B cell (primary cell): ENCODE data around the gene GABRB2. TPM values are rescaled to one million over a fixed set of nuclear protein-coding genes. Genes with fewer than 3 reads are reported as not detected.

Experiments
- ATAC-seq: fragments of 200-7000 bp; cut with Tn5 transposase; one replicate; pipeline ENCODE4 v1.10.0; 2021; ENCODE audit warnings: low read depth, mild to moderate bottlenecking, moderate number of reproducible peaks, moderate library complexity
- CTCF ChIA-PET: fragments of 350-600 bp; sonication (Branson Sonifier 250); formaldehyde crosslinking; loops from one replicate; lab custom pipeline; 2021; ENCODE audit warnings: antibody characterized with exemption, inconsistent platforms; lab: Charles Lee
- POLR2A ChIA-PET: fragments of 350-600 bp; sonication (Branson Sonifier 250); formaldehyde crosslinking; loops from one replicate; lab custom pipeline; 2021; ENCODE audit warnings: antibody characterized with exemption; lab: Charles Lee
- DNase-seq: peaks from one replicate; pipeline ENCODE4 v3.0.0; 2013
- H2AFZ ChIP-seq: 2 replicates; pipeline ENCODE4 v1.6.1; 2012; ENCODE audit warnings: mild to moderate bottlenecking, low read depth, low read length; ENCODE audit not compliant: insufficient read depth, poor library complexity, severe bottlenecking
- H3K27ac ChIP-seq, 2 donors: 1 replicate in 1 of 2; 2 replicates in 1 of 2; pipeline ENCODE4 v1.5.1; 2012 to 2013; ENCODE audit warnings: low read length in 2 of 2, mild to moderate bottlenecking in 2 of 2, moderate library complexity in 1 of 2
- H3K27me3 ChIP-seq, 4 experiments: fragments of 200-600 bp in 1 of 4; sonication (generic) in 1 of 4; replicated peaks in 1 of 4; 1 replicate in 2 of 4; 2 replicates in 2 of 4; pipeline versions ENCODE4 v1.6.1 to v1.7.0; 2013 to 2016; ENCODE audit warnings: low read length in 3 of 4, mild to moderate bottlenecking in 2 of 4, mixed read lengths in 1 of 4, moderate library complexity in 1 of 4; ENCODE audit not compliant: insufficient read depth in 4 of 4, control insufficient read depth in 3 of 4; ENCODE audit errors: control extremely low read depth in 1 of 4
- H3K36me3 ChIP-seq, 2 experiments: replicated peaks in 1 of 2; 1 replicate in 1 of 2; 2 replicates in 1 of 2; pipeline versions ENCODE4 v1.6.1 to v1.7.1; 2013; ENCODE audit warnings: low read length in 1 of 2; ENCODE audit not compliant: insufficient read depth in 2 of 2, control insufficient read depth in 1 of 2; ENCODE audit errors: control extremely low read depth in 1 of 2, extremely low read depth in 1 of 2
- H3K4me1 ChIP-seq, 2 donors: fragments of 200-600 bp in 1 of 2; sonication (generic) in 1 of 2; 1 replicate in 1 of 2; 2 replicates in 1 of 2; pipeline versions ENCODE4 v1.5.1 to v1.6.1; 2013 to 2017; ENCODE audit warnings: low read length in 2 of 2; ENCODE audit not compliant: control insufficient read depth in 2 of 2, insufficient read depth in 2 of 2
- H3K4me2 ChIP-seq: replicated peaks from 2 replicates; pipeline ENCODE3; 2012; ENCODE audit warnings: mild to moderate bottlenecking, low read depth, low read length; ENCODE audit not compliant: poor library complexity, severe bottlenecking
- H3K4me3 ChIP-seq, 5 experiments: fragments of 200-600 bp in 1 of 5; sonication (generic) in 1 of 5; 1 replicate in 3 of 5; 2 replicates in 2 of 5; pipeline versions ENCODE4 v1.5.1 to v1.7.0; 2011 to 2016; ENCODE audit warnings: low read length in 4 of 5, mild to moderate bottlenecking in 4 of 5, low read depth in 2 of 5, control low read depth in 1 of 5, moderate library complexity in 1 of 5; ENCODE audit not compliant: insufficient read depth in 1 of 5; ENCODE audit errors: control extremely low read depth in 1 of 5, extremely low read depth in 1 of 5
- H3K79me2 ChIP-seq: fragments of 200-600 bp; sonication (generic); one replicate; pipeline ENCODE4 v1.6.0; 2016; ENCODE audit warnings: low read length; ENCODE audit not compliant: control insufficient read depth, insufficient read depth
- H3K9ac ChIP-seq: fragments of 200-600 bp; sonication (generic); 2 replicates; pipeline ENCODE4 v1.6.1; 2017; ENCODE audit warnings: mild to moderate bottlenecking, low read length, moderate library complexity
- H3K9me3 ChIP-seq, 3 donors: one replicate each; pipeline versions ENCODE4 v1.6.1 to v1.7.1; 2013; ENCODE audit warnings: low read length in 2 of 3; ENCODE audit not compliant: control insufficient read depth in 2 of 3, insufficient read depth in 1 of 3; ENCODE audit errors: control extremely low read depth in 1 of 3
- H4K20me1 ChIP-seq: 2 replicates; pipeline ENCODE4 v1.6.0; 2012; ENCODE audit warnings: mild to moderate bottlenecking, low read length; ENCODE audit not compliant: insufficient read depth, control insufficient read depth, poor library complexity, severe bottlenecking
- H3K27ac Mint-ChIP-seq: one replicate; pipeline ENCODE4 v1.8.0; 2021; ENCODE audit warnings: mixed read lengths
- H3K27me3 Mint-ChIP-seq: one replicate; pipeline ENCODE4 v1.8.0; 2021; ENCODE audit warnings: mixed read lengths
- H3K4me1 Mint-ChIP-seq: one replicate; pipeline ENCODE4 v1.8.0; 2021; ENCODE audit warnings: mixed read lengths
- H3K4me3 Mint-ChIP-seq: one replicate; pipeline ENCODE4 v1.8.0; 2021; ENCODE audit warnings: mixed read lengths
- H3K9me3 Mint-ChIP-seq: one replicate; pipeline ENCODE4 v1.8.0; 2022; ENCODE audit warnings: mixed read lengths; ENCODE audit not compliant: insufficient read depth
- EZH2 ChIP-seq: IDR thresholded peaks from 2 replicates; pipeline ENCODE4 v1.6.1; 2012; ENCODE audit warnings: borderline replicate concordance, low read depth, mild to moderate bottlenecking, moderate library complexity, low read length; ENCODE audit not compliant: insufficient read depth, poor library complexity, severe bottlenecking
- WGBS: methylation state at CpG from one replicate; pipeline ENCODE4 v1.1.5; 2013; ENCODE audit warnings: missing lambda C conversion rate; ENCODE audit not compliant: insufficient coverage; 5-methylcytosine and 5-hydroxymethylcytosine counted together
- intact Hi-C: fragments of 100-400 bp; cut with micrococcal nuclease; formaldehyde crosslinking; loops from one replicate; pipeline ENCODE4 v1.10.0; 2022
- polyA plus RNA-seq: library from polyadenylated mRNA; depleted of rRNA; stranded (reverse); fragments of >200 nt; gene quantifications from 2 replicates; pipeline ENCODE4 v1.2.3, GENCODE V29; 2012
- total RNA-seq, 2 donors: library from RNA; stranded (reverse); fragments of 120-200 nt in 1 of 2; gene quantifications; 1 replicate in 1 of 2; 2 replicates in 1 of 2; pipeline versions ENCODE4 v1.2.3 to v1.2.4, GENCODE V29; 2013 to 2022
- TF ChIP-seq, protein P1 (sequence below): fragments of 200-600 bp; IDR thresholded peaks from one replicate; pipeline ENCODE4 v1.8.0; 2022; ENCODE audit warnings: antibody characterized with exemption, mild to moderate bottlenecking

The GABRB2 gene
- total and polyA plus RNA-seq, 2 donors (not counting 1 experiment from before 2014, with no cell fraction given) = 0.15 to 0.16 TPM

DNA sequence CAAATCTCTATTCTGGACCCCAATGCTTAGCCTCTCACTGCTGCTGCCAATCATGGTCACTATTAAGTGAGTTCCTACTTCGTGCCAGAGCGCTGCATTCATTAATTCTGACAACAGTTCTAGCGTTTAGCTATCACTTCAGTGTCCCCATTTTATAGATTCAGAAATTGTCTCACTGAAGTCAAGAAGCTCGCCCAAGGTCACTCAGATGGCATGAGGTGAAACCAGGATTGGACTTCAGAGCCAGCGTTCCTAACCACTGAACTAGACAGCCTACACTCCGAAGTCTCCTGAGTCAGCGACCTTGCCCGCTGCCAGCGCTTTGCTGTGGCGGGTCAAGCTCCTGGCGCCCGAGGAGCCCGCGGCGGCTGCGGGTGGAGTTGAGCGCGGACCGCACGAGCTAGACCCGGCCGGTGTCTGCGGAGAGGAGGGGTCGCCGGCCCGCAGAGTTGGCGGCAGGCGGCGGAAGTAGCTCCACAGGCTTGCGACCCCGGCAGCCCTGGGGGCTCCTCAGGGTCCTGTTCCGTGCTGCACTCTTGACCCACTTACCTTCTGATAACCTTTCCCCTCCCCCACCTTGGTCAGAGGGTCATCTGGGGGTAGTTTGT lies 2.1 kb upstream of the GABRB2 start:
- no peak for TF ChIP-seq EZH2
- TF ChIP-seq, protein P1, sequence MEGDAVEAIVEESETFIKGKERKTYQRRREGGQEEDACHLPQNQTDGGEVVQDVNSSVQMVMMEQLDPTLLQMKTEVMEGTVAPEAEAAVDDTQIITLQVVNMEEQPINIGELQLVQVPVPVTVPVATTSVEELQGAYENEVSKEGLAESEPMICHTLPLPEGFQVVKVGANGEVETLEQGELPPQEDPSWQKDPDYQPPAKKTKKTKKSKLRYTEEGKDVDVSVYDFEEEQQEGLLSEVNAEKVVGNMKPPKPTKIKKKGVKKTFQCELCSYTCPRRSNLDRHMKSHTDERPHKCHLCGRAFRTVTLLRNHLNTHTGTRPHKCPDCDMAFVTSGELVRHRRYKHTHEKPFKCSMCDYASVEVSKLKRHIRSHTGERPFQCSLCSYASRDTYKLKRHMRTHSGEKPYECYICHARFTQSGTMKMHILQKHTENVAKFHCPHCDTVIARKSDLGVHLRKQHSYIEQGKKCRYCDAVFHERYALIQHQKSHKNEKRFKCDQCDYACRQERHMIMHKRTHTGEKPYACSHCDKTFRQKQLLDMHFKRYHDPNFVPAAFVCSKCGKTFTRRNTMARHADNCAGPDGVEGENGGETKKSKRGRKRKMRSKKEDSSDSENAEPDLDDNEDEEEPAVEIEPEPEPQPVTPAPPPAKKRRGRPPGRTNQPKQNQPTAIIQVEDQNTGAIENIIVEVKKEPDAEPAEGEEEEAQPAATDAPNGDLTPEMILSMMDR = no peak
- Mint-ChIP-seq H3K27me3 (peaks cover 58% of the 10 kb centered on the region), H3K9me3 (no peaks in the 10 kb centered on the region), H3K27ac (no peak overlapping the region), H3K4me3 (peak overlapping the region; percentile 65), H3K4me1 (peaks cover 26% of the 10 kb centered on the region)
- ChIA-PET CTCF (no interaction called here), POLR2A (no interaction called here)
- Histone ChIP-seq H2AFZ (peak overlapping the region; percentile 54), H3K4me3 (no peak overlapping the region), H3K4me2 (peak overlapping the region; percentile 75), H3K36me3 (no peaks in the 10 kb centered on the region), H3K27ac (no peak overlapping the region), H3K4me1 (peaks cover 16 to 22% of the 10 kb centered on the region in 2 donors), H4K20me1 (no peaks in the 10 kb centered on the region), H3K79me2 (no peaks in the 10 kb centered on the region), H3K9ac (no peak overlapping the region), H3K27me3 (peaks cover 0 to 37% (median 22%) of the 10 kb centered on the region in 4 experiments), H3K9me3 (peaks cover 0 to 9% (median 0%) of the 10 kb centered on the region in 3 donors)
- ATAC-seq = no peak
- no peak for DNase-seq
- intact Hi-C loops = loop anchor here (10.0 kb wide), 1 partner anchor 1114 kb away; no protein-coding TSS in a partner anchor
- 9% methylated on average over 27 of the region's 32 CpGs for WGBS

DNA sequence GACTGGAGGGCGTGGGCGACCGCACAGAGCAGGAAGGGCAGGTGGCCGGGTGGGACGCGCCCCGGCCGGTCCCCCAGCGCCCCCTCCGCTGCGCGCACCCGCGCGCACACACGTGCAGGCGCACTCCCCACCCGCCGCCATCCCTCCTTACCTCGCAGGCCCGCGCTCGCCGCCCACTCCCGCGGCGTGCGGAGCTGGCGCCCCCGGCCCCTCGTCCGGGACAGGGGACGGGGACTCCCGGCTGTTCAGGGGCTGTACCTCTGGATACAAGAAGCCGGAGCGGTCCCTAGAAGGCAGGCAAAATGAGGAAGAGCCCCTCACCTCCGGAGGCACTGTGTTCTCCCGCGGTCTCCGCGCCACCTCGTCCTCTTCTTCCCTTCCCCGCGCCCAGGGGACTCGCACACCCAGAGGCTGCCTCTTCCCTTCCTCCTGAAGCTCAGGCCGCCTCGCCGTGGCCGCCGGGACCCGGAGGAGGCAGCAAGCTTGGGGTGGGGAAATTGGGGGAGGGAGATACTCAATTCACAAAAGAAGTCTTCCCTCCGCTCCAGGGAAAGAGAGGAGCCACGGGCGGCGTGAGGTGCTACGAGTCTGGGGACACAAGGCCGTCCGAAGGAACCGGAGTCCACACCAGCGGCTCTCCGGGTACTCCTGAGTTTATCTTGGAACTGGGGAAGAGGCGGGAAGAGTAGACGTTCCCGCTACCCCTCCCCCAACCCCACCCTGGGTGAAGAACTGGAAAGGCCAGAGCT lies 1.4 kb upstream of the GABRB2 start:
- peaks cover 58% of the 10 kb centered on the region for H3K27me3 Mint-ChIP-seq
- Histone ChIP-seq H3K27me3 (peaks cover 0 to 37% (median 23%) of the 10 kb centered on the region in 4 experiments), H3K27ac (no peak overlapping the region), H3K4me1 (peaks cover 16 to 22% of the 10 kb centered on the region in 2 donors), H3K4me3 (peak overlapping the region in 3 of 5 experiments; percentile 27 to 57 (median 39)), H3K9ac (peak overlapping the region; percentile 42), H3K79me2 (no peaks in the 10 kb centered on the region), H3K36me3 (no peaks in the 10 kb centered on the region), H3K9me3 (peaks cover 0 to 9% (median 0%) of the 10 kb centered on the region in 3 donors), H4K20me1 (no peaks in the 10 kb centered on the region), H3K4me2 (peak overlapping the region; percentile 75), H2AFZ (peak overlapping the region; percentile 54)
- peaks cover 26% of the 10 kb centered on the region for H3K4me1 Mint-ChIP-seq
- ATAC-seq = no peak
- POLR2A ChIA-PET = no interaction called here
- TF ChIP-seq EZH2 = no peak
- TF ChIP-seq, protein P1 = no peak
- no peaks in the 10 kb centered on the region for H3K9me3 Mint-ChIP-seq
- DNase-seq = peak; percentile 13
- 6% methylated on average over 47 of the region's 64 CpGs for WGBS
- peak overlapping the region; percentile 74 for H3K4me3 Mint-ChIP-seq
- H3K27ac Mint-ChIP-seq = no peak overlapping the region
- intact Hi-C loops = loop anchor here (10.0 kb wide), 1 partner anchor 1113 kb away; no protein-coding TSS in a partner anchor
- CTCF ChIA-PET = no interaction called here
